Liver (tissue), 9 donors: ENCODE data around the gene LPAR1. TPM values are rescaled to one million over a fixed set of nuclear protein-coding genes. Genes with fewer than 3 reads are reported as not detected.

Source experiments
- DNase-seq: peaks from one replicate; pipeline ENCODE4 v3.0.0-alpha.2; 2017; ENCODE audit warnings: low spot score
- H3K27ac ChIP-seq, 2 donors: one replicate each; pipeline ENCODE4 v1.7.0; 2013; ENCODE audit warnings: inconsistent platforms in 2 of 2, low read length in 2 of 2, control low read depth in 1 of 2, low read depth in 1 of 2, mild to moderate bottlenecking in 1 of 2
- H3K27me3 ChIP-seq, 4 donors: one replicate each; pipeline versions ENCODE4 v1.6.1 to v1.7.0; 2013; ENCODE audit warnings: low read length in 3 of 4, inconsistent platforms in 1 of 4, mild to moderate bottlenecking in 1 of 4, moderate library complexity in 1 of 4; ENCODE audit not compliant: control insufficient read depth in 4 of 4, insufficient read depth in 4 of 4
- H3K36me3 ChIP-seq, 4 donors: one replicate each; pipeline versions ENCODE4 v1.6.1 to v1.7.0; 2013; ENCODE audit warnings: low read length in 3 of 4, mild to moderate bottlenecking in 3 of 4, low read depth in 1 of 4, moderate library complexity in 1 of 4; ENCODE audit not compliant: control insufficient read depth in 4 of 4, insufficient read depth in 3 of 4
- H3K4me1 ChIP-seq, 4 donors: one replicate each; pipeline versions ENCODE4 v1.6.1 to v1.7.0; 2013; ENCODE audit warnings: low read length in 3 of 4, mild to moderate bottlenecking in 3 of 4, moderate library complexity in 1 of 4; ENCODE audit not compliant: control insufficient read depth in 4 of 4, insufficient read depth in 4 of 4
- H3K4me3 ChIP-seq, 3 donors: one replicate each; pipeline versions ENCODE4 v1.6.1 to v1.7.0; 2013; ENCODE audit warnings: low read length in 3 of 3, control low read depth in 1 of 3, low read depth in 1 of 3, mild to moderate bottlenecking in 1 of 3
- H3K9ac ChIP-seq, 2 donors: one replicate each; pipeline ENCODE4 v1.7.0; 2013; ENCODE audit warnings: low read length in 2 of 2, mild to moderate bottlenecking in 2 of 2, moderate library complexity in 2 of 2, control low read depth in 1 of 2, low read depth in 1 of 2
- H3K9me3 ChIP-seq, 4 donors: one replicate each; pipeline versions ENCODE4 v1.6.1 to v1.7.0; 2013; ENCODE audit warnings: low read length in 3 of 4; ENCODE audit not compliant: control insufficient read depth in 4 of 4
- ATF3 ChIP-seq: IDR thresholded peaks from 2 replicates; pipeline ENCODE4 v1.6.1; 2016; ENCODE audit warnings: antibody characterized with exemption
- CTCF ChIP-seq: fragments of 150-350 bp; IDR thresholded peaks from 2 replicates; pipeline ENCODE4 v1.5.1; 2017; ENCODE audit warnings: improper control_type of control experiment, low read depth, low read length; ENCODE audit not compliant: missing input control
- EGR1 ChIP-seq, 2 donors: IDR thresholded peaks; 2 replicates each; pipeline ENCODE4 v1.6.1; 2016 to 2018; ENCODE audit warnings: antibody characterized with exemption in 2 of 2, low read depth in 2 of 2
- FOXA1 ChIP-seq: IDR thresholded peaks from 2 replicates; pipeline ENCODE4 v1.6.1; 2016; ENCODE audit warnings: antibody characterized with exemption
- FOXA2 ChIP-seq: IDR thresholded peaks from 2 replicates; pipeline ENCODE4 v1.6.1; 2016; ENCODE audit warnings: antibody characterized with exemption
- GABPA ChIP-seq, 2 donors: IDR thresholded peaks in 1 of 2; conservative IDR thresholded peaks in 1 of 2; 2 replicates each; pipeline ENCODE4 v1.6.1; 2016; ENCODE audit warnings: antibody characterized with exemption in 2 of 2, mild to moderate bottlenecking in 1 of 2, moderate library complexity in 1 of 2
- HNF4A ChIP-seq, 2 donors: conservative IDR thresholded peaks; 2 replicates each; pipeline ENCODE4 v1.6.1; 2016; ENCODE audit warnings: antibody characterized with exemption in 2 of 2, mild to moderate bottlenecking in 2 of 2
- HNF4G ChIP-seq: IDR thresholded peaks from 2 replicates; pipeline ENCODE4 v1.6.1; 2016; ENCODE audit warnings: antibody characterized with exemption
- JUND ChIP-seq, 2 donors: IDR thresholded peaks; 2 replicates each; pipeline ENCODE4 v1.6.1; 2016; ENCODE audit warnings: antibody characterized with exemption in 2 of 2
- MAX ChIP-seq: IDR thresholded peaks from 2 replicates; pipeline ENCODE4 v1.6.1; 2016; ENCODE audit warnings: antibody characterized with exemption
- NR2F2 ChIP-seq: IDR thresholded peaks from 2 replicates; pipeline ENCODE4 v1.6.1; 2016; ENCODE audit warnings: antibody characterized with exemption
- RAD21 ChIP-seq, 2 donors: IDR thresholded peaks; 2 replicates each; pipeline ENCODE4 v1.6.1; 2016; ENCODE audit warnings: antibody characterized with exemption in 2 of 2, mild to moderate bottlenecking in 2 of 2
- RXRA ChIP-seq, 2 donors: IDR thresholded peaks; 2 replicates each; pipeline ENCODE4 v1.6.1; 2017 to 2018; ENCODE audit warnings: antibody characterized with exemption in 2 of 2, mild to moderate bottlenecking in 1 of 2
- SP1 ChIP-seq: IDR thresholded peaks from 2 replicates; pipeline ENCODE4 v1.6.1; 2018; ENCODE audit warnings: antibody characterized with exemption, mild to moderate bottlenecking
- TAF1 ChIP-seq: conservative IDR thresholded peaks from 2 replicates; pipeline ENCODE4 v1.6.1; 2016; ENCODE audit warnings: antibody characterized with exemption, mild to moderate bottlenecking
- YY1 ChIP-seq: IDR thresholded peaks from 2 replicates; pipeline ENCODE4 v1.6.1; 2016; ENCODE audit warnings: antibody characterized with exemption, mild to moderate bottlenecking
- WGBS: extraction: QIAGEN DNeasy Blood & Tissue Kit; methylation state at CpG from one replicate; pipeline ENCODE4 v1.1.7; 2013; 5-methylcytosine and 5-hydroxymethylcytosine counted together
- polyA plus RNA-seq, 2 donors: library from polyadenylated mRNA; stranded (reverse) in 1 of 2; unstranded in 1 of 2; fragments of 200-250 nt in 1 of 2; fragments of >200 nt in 1 of 2; fragmentation: Nextera tagmentation in 1 of 2; extraction: Ambion mirVana in 1 of 2; gene quantifications; one replicate each; pipeline versions ENCODE4 v1.2.1 to v1.2.3, GENCODE V29; 2013 to 2015
- total RNA-seq, 2 donors: library from RNA; depleted of rRNA; stranded (reverse); fragments of >200 nt; gene quantifications; one replicate each; pipeline ENCODE4 v1.2.3, GENCODE V29; 2014
- donor health status: healthy.
- donor health status: healthy.
- donor health status: healthy.
- donor health status: healthy.
- donor health status: healthy.

LPAR1 gene
- total and polyA plus RNA-seq, 4 donors, result 0.51 to 3.6 (median 1.1) TPM

- Histone ChIP-seq H3K9me3 (no peaks in the 10 kb centered on the region), H3K27ac (no peak overlapping the region), H3K36me3 (no peaks in the 10 kb centered on the region), H3K4me3 (no peak overlapping the region), H3K9ac (no peak overlapping the region), H3K4me1 (no peaks in the 10 kb centered on the region), H3K27me3 (no peaks in the 10 kb centered on the region)
- WGBS, result 82% methylated on average over 2 of the region's 2 CpGs
- TF ChIP-seq SP1 (no peak), HNF4G (no peak), GABPA (IDR thresholded peaks at IDR 0.05 in 1 of 2, conservative IDR thresholded peaks at IDR 0.05 in 1 of 2) (no peak), ATF3 (no peak), HNF4A (conservative IDR thresholded peaks at IDR 0.05) (no peak), FOXA2 (no peak), FOXA1 (no peak)
- DNase-seq, result no peak
Observed at GRCh38 chr9:110967196-110967595, 71.1 kb downstream of the LPAR1 start.

GRCh38 chr9:110960288-110960687 lies 78.0 kb downstream of the LPAR1 start:
- DNase-seq, result no peak
- H3K9me3 ChIP-seq, result peaks cover 0 to 6% (median 0%) of the 10 kb centered on the region in 4 donors
- no peaks in the 10 kb centered on the region for H3K27me3 ChIP-seq
- no peak for TF ChIP-seq FOXA2
- no peak for TF ChIP-seq SP1
- no peak for TF ChIP-seq HNF4G
- no peak for TF ChIP-seq JUND (IDR thresholded peaks at IDR 0.05)
- no peak for TF ChIP-seq RAD21 (IDR thresholded peaks at IDR 0.05)
- no peak for TF ChIP-seq RXRA (IDR thresholded peaks at IDR 0.05)
- no peak for TF ChIP-seq YY1
- no peak for TF ChIP-seq HNF4A (conservative IDR thresholded peaks at IDR 0.05)
- TF ChIP-seq ATF3, result no peak
- no peak for TF ChIP-seq GABPA (IDR thresholded peaks at IDR 0.05 in 1 of 2, conservative IDR thresholded peaks at IDR 0.05 in 1 of 2)
- no peak for TF ChIP-seq MAX
- no peak for TF ChIP-seq NR2F2
- TF ChIP-seq EGR1 (IDR thresholded peaks at IDR 0.05; ENCODE audit: low read depth in 2 of 2), result no peak
- TF ChIP-seq FOXA1, result no peak
- no peak overlapping the region for H3K4me3 ChIP-seq
- no peak overlapping the region for H3K27ac ChIP-seq
- no peaks in the 10 kb centered on the region for H3K36me3 ChIP-seq
- H3K4me1 ChIP-seq, result no peaks in the 10 kb centered on the region
- WGBS, result 87% methylated on average over 2 of the region's 2 CpGs
- H3K9ac ChIP-seq, result no peak overlapping the region

GRCh38 chr9:110958847-110959246 lies 79.4 kb downstream of the LPAR1 start:
- WGBS, result 74% methylated on average over 1 of the region's 1 CpG
- H3K4me1 ChIP-seq, result no peaks in the 10 kb centered on the region
- H3K9ac ChIP-seq, result no peak overlapping the region
- H3K4me3 ChIP-seq, result no peak overlapping the region
- H3K27me3 ChIP-seq, result no peaks in the 10 kb centered on the region
- peaks cover 0 to 6% (median 1%) of the 10 kb centered on the region in 4 donors for H3K9me3 ChIP-seq
- H3K27ac ChIP-seq, result no peak overlapping the region
- TF ChIP-seq YY1 (no peak), HNF4G (no peak), ATF3 (no peak), GABPA (IDR thresholded peaks at IDR 0.05 in 1 of 2, conservative IDR thresholded peaks at IDR 0.05 in 1 of 2) (no peak), FOXA2 (no peak), NR2F2 (no peak), SP1 (no peak), TAF1 (no peak), EGR1 (IDR thresholded peaks at IDR 0.05; ENCODE audit: low read depth in 2 of 2) (no peak), CTCF (no peak), RXRA (IDR thresholded peaks at IDR 0.05) (no peak), MAX (no peak)
- no peak for DNase-seq
- peaks cover 0 to 2% (median 0%) of the 10 kb centered on the region in 4 donors for H3K36me3 ChIP-seq
